ENCODE results near the gene AMH. TPM values are rescaled to one million over a fixed set of nuclear protein-coding genes. Genes with fewer than 3 reads are reported as not detected.
A peak's percentile ranks its signal among the peaks of the same experiment; 100 is the strongest.

AMH gene
- total RNA-seq, 4 donors from 2014 or later: 0.95 to 4.7 (median 1.6) TPM; not detected in 1

GRCh38 chr19:2288818-2289713 lies 39.9 kb downstream of the AMH start:
- Histone ChIP-seq H3K27me3 (peaks cover 0 to 28% of the 10 kb centered on the region in 2 donors), H3K4me1 (peaks cover 0 to 40% (median 27%) of the 10 kb centered on the region in 4 donors), H3K36me3 (no peaks in the 10 kb centered on the region), H3K9me3 (no peaks in the 10 kb centered on the region), H3K27ac (peak overlapping the region; percentile 49 to 97 (median 82)), H3K4me3 (peak overlapping the region; percentile 47 to 84 (median 59))
- peak in 1 of 3 donors; percentile 49 for DNase-seq
- no peak for TF ChIP-seq POLR2A (IDR thresholded peaks at IDR 0.05)
- no peak for TF ChIP-seq CTCF (IDR thresholded peaks at IDR 0.05)

GRCh38 chr19:2289714-2290435 lies 40.8 kb downstream of the AMH start:
- H3K4me3 ChIP-seq: peak overlapping the region; percentile 47 to 84 (median 59)
- peak in 2 of 3 donors; percentile 84 to 90 for DNase-seq
- H3K27me3 ChIP-seq: peaks cover 0 to 28% of the 10 kb centered on the region in 2 donors
- H3K9me3 ChIP-seq: no peaks in the 10 kb centered on the region
- peaks cover 0 to 47% (median 30%) of the 10 kb centered on the region in 4 donors for H3K4me1 ChIP-seq
- no peaks in the 10 kb centered on the region for H3K36me3 ChIP-seq
- H3K27ac ChIP-seq: peak overlapping the region; percentile 49 to 97 (median 82)
- TF ChIP-seq POLR2A (IDR thresholded peaks at IDR 0.05) (no peak), CTCF (IDR thresholded peaks at IDR 0.05) (no peak)

GRCh38 chr19:2290441-2291184 lies 41.5 kb downstream of the AMH start:
- peak overlapping the region; percentile 49 to 97 (median 82) for H3K27ac ChIP-seq
- peak in 2 of 3 donors; percentile 59 to 65 for DNase-seq
- no peaks in the 10 kb centered on the region for H3K36me3 ChIP-seq
- H3K9me3 ChIP-seq: no peaks in the 10 kb centered on the region
- H3K4me1 ChIP-seq: peaks cover 0 to 47% (median 30%) of the 10 kb centered on the region in 4 donors
- H3K4me3 ChIP-seq: peak overlapping the region; percentile 47 to 84 (median 59)
- H3K27me3 ChIP-seq: peaks cover 0 to 28% of the 10 kb centered on the region in 2 donors
- TF ChIP-seq POLR2A (IDR thresholded peaks at IDR 0.05) (no peak), CTCF (IDR thresholded peaks at IDR 0.05) (no peak)

- TF ChIP-seq POLR2A (IDR thresholded peaks at IDR 0.05) (no peak), CTCF (IDR thresholded peaks at IDR 0.05) (peak in 1 of 6 experiments; percentile 6)
- H3K4me3 ChIP-seq: peak overlapping the region; percentile 47 to 84 (median 59)
- H3K9me3 ChIP-seq: peaks cover 0 to 3% (median 0%) of the 10 kb centered on the region in 4 donors
- DNase-seq: no peak
- H3K27me3 ChIP-seq: peaks cover 0 to 28% of the 10 kb centered on the region in 2 donors
- H3K36me3 ChIP-seq: no peaks in the 10 kb centered on the region
- H3K27ac ChIP-seq: peak overlapping the region in 2 of 4 donors; percentile 88 to 97
- H3K4me1 ChIP-seq: peaks cover 0 to 47% (median 30%) of the 10 kb centered on the region in 4 donors
Measured at GRCh38 chr19:2291185-2291751, 42.1 kb downstream of the AMH start.

Measured in Peyer's patch (tissue), 4 donors.